H9 (cell line): Measurements from ENCODE around the gene TUBGCP5. TPM values are rescaled to one million over a fixed set of nuclear protein-coding genes. Genes with fewer than 3 reads are reported as not detected.

Source experiments
- DNase-seq: peaks from one replicate; pipeline ENCODE4 v3.0.0-alpha.2; 2017
- H2AFZ ChIP-seq: one replicate; pipeline ENCODE4 v1.6.1; 2013; ENCODE audit warnings: mild to moderate bottlenecking, low read length, control low read depth, moderate library complexity
- H2AK5ac ChIP-seq: 2 replicates; pipeline ENCODE4 v1.6.1; 2013; ENCODE audit warnings: low read length, control low read depth, mixed read lengths; ENCODE audit not compliant: insufficient read length
- H2BK120ac ChIP-seq: one replicate; pipeline ENCODE4 v1.6.1; 2013; ENCODE audit warnings: low read depth, mild to moderate bottlenecking, low read length, control low read depth, inconsistent platforms; ENCODE audit not compliant: poor library complexity, severe bottlenecking
- H2BK12ac ChIP-seq: 2 replicates; pipeline ENCODE4 v1.6.1; 2013; ENCODE audit warnings: low read length, control low read depth, mixed read lengths, low read depth; ENCODE audit not compliant: insufficient read length
- H2BK15ac ChIP-seq: 2 replicates; pipeline ENCODE4 v1.6.1; 2013; ENCODE audit warnings: low read depth, low read length, control low read depth
- H2BK20ac ChIP-seq: one replicate; pipeline ENCODE4 v1.6.1; 2013; ENCODE audit warnings: low read depth, mild to moderate bottlenecking, low read length, control low read depth, inconsistent platforms; ENCODE audit not compliant: poor library complexity, severe bottlenecking
- H2BK5ac ChIP-seq: 2 replicates; pipeline ENCODE4 v1.6.1; 2013; ENCODE audit warnings: low read length, control low read depth, mixed read lengths; ENCODE audit not compliant: insufficient read length
- H3K14ac ChIP-seq: 2 replicates; pipeline ENCODE4 v1.6.1; 2013; ENCODE audit warnings: low read length, control low read depth; ENCODE audit not compliant: insufficient read depth
- H3K18ac ChIP-seq: 2 replicates; pipeline ENCODE4 v1.6.1; 2013; ENCODE audit warnings: low read depth, mild to moderate bottlenecking, mixed read lengths, low read length, control low read depth; ENCODE audit not compliant: insufficient read length
- H3K23ac ChIP-seq: 2 replicates; pipeline ENCODE4 v1.6.1; 2013; ENCODE audit warnings: low read length, control low read depth, mixed read lengths, low read depth; ENCODE audit not compliant: insufficient read length
- H3K23me2 ChIP-seq: 2 replicates; pipeline ENCODE4 v1.6.1; 2013; ENCODE audit warnings: low read depth, mild to moderate bottlenecking, mixed read lengths, low read length, control low read depth; ENCODE audit not compliant: insufficient read length, poor library complexity, severe bottlenecking
- H3K27ac ChIP-seq: 2 replicates; pipeline ENCODE4 v1.5.1; 2013; ENCODE audit warnings: low read length, control low read depth, mixed read lengths, low read depth; ENCODE audit not compliant: insufficient read length
- H3K27me3 ChIP-seq: 2 replicates; pipeline ENCODE4 v1.6.1; 2013; ENCODE audit warnings: low read length, control low read depth, inconsistent platforms; ENCODE audit not compliant: insufficient read depth
- H3K4ac ChIP-seq: 2 replicates; pipeline ENCODE4 v1.6.1; 2013; ENCODE audit warnings: low read depth, mild to moderate bottlenecking, control low read depth, inconsistent platforms, low read length, moderate library complexity
- H3K4me1 ChIP-seq: 2 replicates; pipeline ENCODE4 v1.6.1; 2013; ENCODE audit warnings: low read length, control low read depth, inconsistent platforms; ENCODE audit not compliant: insufficient read depth
- H3K4me2 ChIP-seq: 2 replicates; pipeline ENCODE4 v1.6.1; 2013; ENCODE audit warnings: low read length, control low read depth, mixed read lengths; ENCODE audit not compliant: insufficient read length, insufficient read depth
- H3K56ac ChIP-seq: 2 replicates; pipeline ENCODE4 v1.6.1; 2013; ENCODE audit warnings: low read depth, mild to moderate bottlenecking, mixed read lengths, low read length, control low read depth; ENCODE audit not compliant: insufficient read length
- H3K79me1 ChIP-seq: 2 replicates; pipeline ENCODE4 v1.6.1; 2013; ENCODE audit warnings: low read depth, mild to moderate bottlenecking, moderate library complexity, low read length, control low read depth, inconsistent platforms; ENCODE audit not compliant: insufficient read depth, poor library complexity, severe bottlenecking
- H3K79me2 ChIP-seq: 2 replicates; pipeline ENCODE4 v1.6.1; 2013; ENCODE audit warnings: low read length, control low read depth, inconsistent platforms; ENCODE audit not compliant: insufficient read depth
- H3K9ac ChIP-seq: 2 replicates; pipeline ENCODE4 v1.6.1; 2013; ENCODE audit warnings: low read length, control low read depth, mixed read lengths; ENCODE audit not compliant: insufficient read length; ENCODE audit errors: extremely low read depth
- H3K9me3 ChIP-seq: one replicate; pipeline ENCODE4 v1.6.1; 2013; ENCODE audit warnings: low read depth, low read length, inconsistent platforms; ENCODE audit not compliant: control insufficient read depth
- H3T11ph ChIP-seq: one replicate; pipeline ENCODE4 v1.6.1; 2013; ENCODE audit warnings: mild to moderate bottlenecking, low read length, control low read depth, inconsistent platforms
- H4K20me1 ChIP-seq: one replicate; pipeline ENCODE4 v1.6.1; 2013; ENCODE audit not compliant: control insufficient read depth, insufficient read length, insufficient read depth
- H4K5ac ChIP-seq: 2 replicates; pipeline ENCODE4 v1.6.1; 2013; ENCODE audit warnings: low read depth, mild to moderate bottlenecking, mixed read lengths, low read length, control low read depth; ENCODE audit not compliant: insufficient read length
- H4K8ac ChIP-seq: replicated peaks from 2 replicates; pipeline ENCODE4 v1.6.1; 2013; ENCODE audit warnings: low read length, control low read depth, mixed read lengths, low read depth; ENCODE audit not compliant: insufficient read length
- H4K91ac ChIP-seq: 2 replicates; pipeline ENCODE4 v1.6.1; 2013; ENCODE audit warnings: low read depth, mild to moderate bottlenecking, moderate library complexity, mixed read lengths, low read length, control low read depth; ENCODE audit not compliant: insufficient read length
- H3K27ac Mint-ChIP-seq, 3 experiments: 2 replicates in 2 of 3; 3 replicates in 1 of 3; pipeline ENCODE4 v1.8.0; 2020 to 2021; ENCODE audit warnings: mixed read lengths in 3 of 3, mild to moderate bottlenecking in 1 of 3, moderate library complexity in 1 of 3
- H3K27me3 Mint-ChIP-seq: 2 replicates; pipeline ENCODE4 v1.8.0; 2021; ENCODE audit warnings: low read depth, mild to moderate bottlenecking, moderate library complexity, mixed read lengths
- H3K36me3 Mint-ChIP-seq, 3 experiments: 2 replicates in 2 of 3; 3 replicates in 1 of 3; pipeline ENCODE4 v1.8.0; 2020 to 2021; ENCODE audit warnings: low read depth in 3 of 3, mixed read lengths in 3 of 3; ENCODE audit not compliant: insufficient read depth in 1 of 3
- H3K4me1 Mint-ChIP-seq, 2 experiments: 2 replicates each; pipeline ENCODE4 v1.8.0; 2020; ENCODE audit warnings: mixed read lengths in 2 of 2
- H3K4me3 Mint-ChIP-seq, 2 experiments: 2 replicates in 1 of 2; 3 replicates in 1 of 2; pipeline ENCODE4 v1.8.0; 2020 to 2021; ENCODE audit warnings: mild to moderate bottlenecking in 2 of 2, mixed read lengths in 2 of 2, moderate library complexity in 1 of 2
- H3K9me3 Mint-ChIP-seq, 2 experiments: 2 replicates in 1 of 2; 3 replicates in 1 of 2; pipeline ENCODE4 v1.8.0; 2020; ENCODE audit warnings: mild to moderate bottlenecking in 2 of 2, mixed read lengths in 2 of 2, moderate library complexity in 1 of 2
- CTCF ChIP-seq: fragments of 200-600 bp; sonication (generic); conservative IDR thresholded peaks from 3 replicates; pipeline ENCODE4 v1.8.0; 2021; ENCODE audit warnings: antibody characterized with exemption, mild to moderate bottlenecking
- WGBS: extraction: QIAGEN DNeasy Blood & Tissue Kit; methylation state at CpG from one replicate; pipeline ENCODE4 v1.1.7; 2013; ENCODE audit warnings: missing lambda C conversion rate, low lambda C conversion rate, mixed read lengths; ENCODE audit not compliant: insufficient read length; ENCODE audit errors: extremely low coverage; 5-methylcytosine and 5-hydroxymethylcytosine counted together
- total RNA-seq: library from RNA; stranded (reverse); gene quantifications from 2 replicates; pipeline ENCODE4 v1.2.1, GENCODE V29; 2021

Gene TUBGCP5
- total RNA-seq, 1 experiment from 2014 or later = 15.3 TPM

- Histone ChIP-seq H4K5ac (no peak overlapping the region), H2BK20ac (no peak overlapping the region), H3K27me3 (peaks cover 6% of the 10 kb centered on the region; the same call in 1 of the 2 replicates)
These were observed 64.6 kb downstream of the TUBGCP5 start for GRCh38 chr15:22974745-22975144.

More at GRCh38 chr15:22974745-22975144, 64.6 kb downstream of the TUBGCP5 start:
- Histone ChIP-seq H4K8ac (no peak overlapping the region), H3K18ac (no peak overlapping the region), H3K9me3 (no peaks in the 10 kb centered on the region), H2BK12ac (no peak overlapping the region), H3K4me1 (0 out of 2 replicates have a peak, but pooled peaks cover 2% of the 10 kb centered on the region), H3K14ac (no peak overlapping the region), H3K79me1 (peaks cover 17% of the 10 kb centered on the region), H4K91ac (no peak overlapping the region), H3K56ac (no peak overlapping the region), H4K20me1 (no peaks in the 10 kb centered on the region), H2BK120ac (no peak overlapping the region), H2BK5ac (no peak overlapping the region), H2BK15ac (no peak overlapping the region), H3K27ac (no peak overlapping the region), H3K9ac (no peak overlapping the region), H2AK5ac (no peak overlapping the region), H3K79me2 (peaks cover 2% of the 10 kb centered on the region; the same call in 1 of the 2 replicates), H3K4me2 (no peak overlapping the region), H2AFZ (no peak overlapping the region), H3K4ac (no peak overlapping the region), H3K23me2 (peaks cover 10% of the 10 kb centered on the region), H3K23ac (no peak overlapping the region), H3T11ph (no peak overlapping the region)
- no CpG with 5 or more reads among the region's 4 CpGs for WGBS
- H3K27me3 Mint-ChIP-seq = peaks cover 25% of the 10 kb centered on the region
- H3K4me1 Mint-ChIP-seq = peaks cover 11 to 12% of the 10 kb centered on the region in 2 experiments
- no peak overlapping the region for H3K4me3 Mint-ChIP-seq
- peaks cover 0 to 13% (median 3%) of the 10 kb centered on the region in 3 experiments; a peak in 4 of 7 replicates for H3K36me3 Mint-ChIP-seq
- no peak for TF ChIP-seq CTCF
- H3K9me3 Mint-ChIP-seq = peaks cover 0 to 2% of the 10 kb centered on the region in 2 experiments; a peak in 3 of 5 replicates
- H3K27ac Mint-ChIP-seq = no peak overlapping the region
- no peak for DNase-seq
